Loucy (cell line): ENCODE data around the gene COG2.

ENCODE experiments used
- CTCF ChIP-seq: fragments of 200-600 bp; sonication (generic); conservative IDR thresholded peaks from 2 replicates; pipeline ENCODE4 v1.5.1; 2014; ENCODE audit warnings: mild to moderate bottlenecking, antibody characterized with exemption, low read length
- EZH2phosphoT487 ChIP-seq: fragments of 200-600 bp; IDR thresholded peaks from 2 replicates; pipeline ENCODE4 v1.6.1; 2018; ENCODE audit warnings: antibody characterized with exemption, mild to moderate bottlenecking, moderate library complexity, borderline replicate concordance

GRCh38 chr1:230696218-230696617, 53.9 kb downstream of the COG2 start:
- TF ChIP-seq CTCF (no peak), EZH2phosphoT487 (no peak)
